NCI-H128 (cell line): ENCODE data around the gene VIPR2.

ENCODE experiments used
- DNase-seq: peaks from one replicate; lab custom pipeline; 2025; ENCODE audit not compliant: unreplicated experiment; lab: John Stamatoyannopoulos, UW

VIPR2 gene

GRCh38 chr7:159047536-159047935, 97.1 kb downstream of the VIPR2 start:
- DNase-seq, result no peak

GRCh38 chr7:159046300-159046699, 98.4 kb downstream of the VIPR2 start:
- no peak for DNase-seq

- no peak for DNase-seq
These were observed 98.8 kb downstream of the VIPR2 start for GRCh38 chr7:159045839-159046238.

- no peak for DNase-seq
These were observed 102.0 kb downstream of the VIPR2 start for GRCh38 chr7:159042581-159043101.

- DNase-seq, result no peak
These were observed 102.6 kb downstream of the VIPR2 start for GRCh38 chr7:159042103-159042502.

- DNase-seq, result no peak
These were observed 103.6 kb downstream of the VIPR2 start for GRCh38 chr7:159040912-159041711.

- no peak for DNase-seq
These were observed 104.5 kb downstream of the VIPR2 start for GRCh38 chr7:159040146-159040545.

GRCh38 chr7:159039716-159040115, 105.0 kb downstream of the VIPR2 start:
- DNase-seq, result no peak

- no peak for DNase-seq
These were observed 106.6 kb downstream of the VIPR2 start for GRCh38 chr7:159038066-159038465.

GRCh38 chr7:159036916-159037605, 107.6 kb downstream of the VIPR2 start:
- DNase-seq, result no peak

GRCh38 chr7:159035571-159036073, 109.0 kb downstream of the VIPR2 start:
- no peak for DNase-seq

GRCh38 chr7:159034988-159035387, 109.7 kb downstream of the VIPR2 start:
- no peak for DNase-seq

GRCh38 chr7:159034394-159034793, 110.3 kb downstream of the VIPR2 start:
- no peak for DNase-seq

- no peak for DNase-seq
These were observed 110.7 kb downstream of the VIPR2 start for GRCh38 chr7:159033956-159034355.

- no peak for DNase-seq
These were observed 111.2 kb downstream of the VIPR2 start for GRCh38 chr7:159033473-159033825.

- DNase-seq, result no peak
These were observed 111.8 kb downstream of the VIPR2 start for GRCh38 chr7:159032753-159033472.

GRCh38 chr7:159032322-159032721, 112.3 kb downstream of the VIPR2 start:
- DNase-seq, result no peak

- no peak for DNase-seq
These were observed 112.9 kb downstream of the VIPR2 start for GRCh38 chr7:159031750-159032149.

GRCh38 chr7:159031135-159031701, 113.4 kb downstream of the VIPR2 start:
- DNase-seq, result no peak

GRCh38 chr7:159030490-159031134, 114.1 kb downstream of the VIPR2 start:
- peak; percentile 13 for DNase-seq
